HEK293 (cell line): ENCODE measurements around the gene ZNF764.
A peak's percentile ranks its signal among the peaks of the same experiment; 100 is the strongest.
"Not testable (repeated sequence)": the region's sequence is repeated elsewhere in the genome, so short reads cannot be mapped to it uniquely, and the experiment has no call there.

Source experiments
- CTCF ChIA-PET: fragments of 350-600 bp; formaldehyde crosslinking; extraction: SDS; loops from one replicate; lab custom pipeline; 2021; ENCODE audit warnings: antibody characterized with exemption; lab: Yijun Ruan, JAX
- POLR2A ChIA-PET: fragments of 300-600 bp; formaldehyde crosslinking; extraction: SDS; loops from one replicate; lab custom pipeline; 2020; ENCODE audit warnings: antibody characterized with exemption, inconsistent platforms; lab: Yijun Ruan, JAX
- H3K27ac ChIP-seq: fragments of 200-500 bp; sonication (Bioruptor generic); 2 replicates; pipeline ENCODE4 v1.5.1; 2014; ENCODE audit warnings: low read depth, low read length, control low read depth, inconsistent platforms; ENCODE audit errors: extremely low read depth
- H3K36me3 ChIP-seq, 2 experiments: fragments of 200-500 bp in 1 of 2; sonication (Bioruptor generic) in 1 of 2; 1 replicate in 1 of 2; 2 replicates in 1 of 2; pipeline ENCODE4 v1.5.1; 2014 to 2017; ENCODE audit warnings: inconsistent platforms in 2 of 2, low read length in 2 of 2; ENCODE audit not compliant: control insufficient read depth in 2 of 2, insufficient read depth in 1 of 2
- H3K4me1 ChIP-seq: fragments of 200-500 bp; sonication (Bioruptor generic); 2 replicates; pipeline ENCODE4 v1.5.1; 2014; ENCODE audit warnings: mild to moderate bottlenecking, low read length, inconsistent platforms; ENCODE audit not compliant: control insufficient read depth, insufficient read depth
- H3K4me3 ChIP-seq: 2 replicates; pipeline ENCODE4 v1.5.1; 2011; ENCODE audit warnings: low read depth, mild to moderate bottlenecking, control low read depth, low read length, moderate library complexity
- H3K9me3 ChIP-seq: fragments of 200-500 bp; sonication (Bioruptor generic); 2 replicates; pipeline ENCODE4 v1.5.1; 2014; ENCODE audit warnings: low read depth, low read length, inconsistent platforms; ENCODE audit not compliant: control insufficient read depth, insufficient read depth
- GFI1B ChIP-seq: fragments of 450-650 bp; formaldehyde crosslinking; IDR thresholded peaks from 2 replicates; pipeline ENCODE4 v1.5.1; 2016; ENCODE audit warnings: missing biosample characterization, missing genetic modification characterization
- KLF7 ChIP-seq: fragments of 450-650 bp; formaldehyde crosslinking; IDR thresholded peaks from 2 replicates; pipeline ENCODE4 v1.5.1; 2016; ENCODE audit warnings: missing biosample characterization, missing genetic modification characterization, borderline replicate concordance
- PRDM4 ChIP-seq: fragments of 450-650 bp; formaldehyde crosslinking; IDR thresholded peaks from 2 replicates; pipeline ENCODE4 v1.5.1; 2017; ENCODE audit warnings: missing biosample characterization, missing genetic modification characterization
- RBAK ChIP-seq: fragments of 450-650 bp; formaldehyde crosslinking; IDR thresholded peaks from 2 replicates; pipeline ENCODE4 v1.5.1; 2016; ENCODE audit warnings: missing biosample characterization, missing genetic modification characterization
- REST ChIP-seq: fragments of 450-650 bp; formaldehyde crosslinking; IDR thresholded peaks from 2 replicates; pipeline ENCODE4 v1.5.1; 2016; ENCODE audit warnings: missing biosample characterization, missing genetic modification characterization
- ZBTB1 ChIP-seq: fragments of 450-650 bp; formaldehyde crosslinking; IDR thresholded peaks from 2 replicates; pipeline ENCODE4 v1.5.1; 2016; ENCODE audit warnings: missing biosample characterization, missing genetic modification characterization
- ZBTB21 ChIP-seq: fragments of 450-650 bp; formaldehyde crosslinking; IDR thresholded peaks from 2 replicates; pipeline ENCODE4 v1.5.1; 2017; ENCODE audit warnings: missing biosample characterization, missing genetic modification characterization
- ZBTB8A ChIP-seq: fragments of 450-650 bp; formaldehyde crosslinking; IDR thresholded peaks from 2 replicates; pipeline ENCODE4 v1.5.1; 2016; ENCODE audit warnings: missing biosample characterization, missing genetic modification characterization
- ZNF121 ChIP-seq: fragments of 450-650 bp; formaldehyde crosslinking; IDR thresholded peaks from 2 replicates; pipeline ENCODE4 v1.5.1; 2016; ENCODE audit warnings: missing biosample characterization, missing genetic modification characterization
- ZNF138 ChIP-seq: fragments of 450-650 bp; formaldehyde crosslinking; IDR thresholded peaks from 2 replicates; pipeline ENCODE4 v1.5.1; 2016; ENCODE audit warnings: missing biosample characterization, missing genetic modification characterization, borderline replicate concordance
- ZNF19 ChIP-seq: fragments of 450-650 bp; formaldehyde crosslinking; IDR thresholded peaks from 2 replicates; pipeline ENCODE4; 2016; ENCODE audit warnings: missing biosample characterization, missing genetic modification characterization, low read depth
- ZNF202 ChIP-seq: fragments of 450-650 bp; formaldehyde crosslinking; IDR thresholded peaks from 2 replicates; pipeline ENCODE4 v1.5.1; 2016; ENCODE audit warnings: missing biosample characterization, missing genetic modification characterization, borderline replicate concordance
- ZNF221 ChIP-seq: fragments of 450-650 bp; formaldehyde crosslinking; IDR thresholded peaks from 2 replicates; pipeline ENCODE4 v1.5.1; 2017; ENCODE audit warnings: missing biosample characterization, missing genetic modification characterization, borderline replicate concordance
- ZNF292 ChIP-seq: fragments of 450-650 bp; formaldehyde crosslinking; IDR thresholded peaks from 2 replicates; pipeline ENCODE4 v1.5.1; 2016; ENCODE audit warnings: low read depth, missing biosample characterization, missing genetic modification characterization, borderline replicate concordance
- ZNF354C ChIP-seq: fragments of 450-650 bp; formaldehyde crosslinking; IDR thresholded peaks from 2 replicates; pipeline ENCODE4 v1.5.1; 2016; ENCODE audit warnings: missing biosample characterization, missing genetic modification characterization, low read depth, borderline replicate concordance
- ZNF394 ChIP-seq: fragments of 450-650 bp; formaldehyde crosslinking; IDR thresholded peaks from 2 replicates; pipeline ENCODE4 v1.5.1; 2016; ENCODE audit warnings: missing biosample characterization, missing genetic modification characterization, mild to moderate bottlenecking, moderate library complexity, borderline replicate concordance
- ZNF426 ChIP-seq: fragments of 450-650 bp; formaldehyde crosslinking; IDR thresholded peaks from 2 replicates; pipeline ENCODE4 v1.5.1; 2017; ENCODE audit warnings: missing biosample characterization, missing genetic modification characterization, mild to moderate bottlenecking, inconsistent platforms, moderate library complexity
- ZNF501 ChIP-seq: fragments of 450-650 bp; formaldehyde crosslinking; IDR thresholded peaks from 2 replicates; pipeline ENCODE4 v1.5.1; 2016; ENCODE audit warnings: missing biosample characterization, missing genetic modification characterization
- ZNF555 ChIP-seq: fragments of 450-650 bp; formaldehyde crosslinking; conservative IDR thresholded peaks from 2 replicates; pipeline ENCODE4 v1.5.1; 2017; ENCODE audit warnings: missing biosample characterization, mild to moderate bottlenecking, missing genetic modification characterization, inconsistent platforms
- ZNF623 ChIP-seq: fragments of 450-650 bp; formaldehyde crosslinking; IDR thresholded peaks from 2 replicates; pipeline ENCODE4 v1.5.1; 2016; ENCODE audit warnings: missing biosample characterization, missing genetic modification characterization
- ZNF664 ChIP-seq: fragments of 450-650 bp; formaldehyde crosslinking; IDR thresholded peaks from 2 replicates; pipeline ENCODE4 v1.5.1; 2016; ENCODE audit warnings: missing biosample characterization, missing genetic modification characterization
- ZNF791 ChIP-seq: fragments of 450-650 bp; formaldehyde crosslinking; IDR thresholded peaks from 2 replicates; pipeline ENCODE4 v1.5.1; 2016; ENCODE audit warnings: missing biosample characterization, missing genetic modification characterization
- ZXDB ChIP-seq: fragments of 450-650 bp; formaldehyde crosslinking; IDR thresholded peaks from 2 replicates; pipeline ENCODE4 v1.5.1; 2016; ENCODE audit warnings: missing biosample characterization, missing genetic modification characterization
- TF ChIP-seq, protein P1 (sequence below): fragments of 450-650 bp; formaldehyde crosslinking; IDR thresholded peaks from 2 replicates; pipeline ENCODE4 v1.5.1; 2016; ENCODE audit warnings: missing biosample characterization, missing genetic modification characterization
- TF ChIP-seq, protein P2 (sequence below): fragments of 450-650 bp; formaldehyde crosslinking; conservative IDR thresholded peaks from 2 replicates; pipeline ENCODE4 v1.5.1; 2016; ENCODE audit warnings: low read depth, missing biosample characterization, missing genetic modification characterization

Gene ZNF764

DNA sequence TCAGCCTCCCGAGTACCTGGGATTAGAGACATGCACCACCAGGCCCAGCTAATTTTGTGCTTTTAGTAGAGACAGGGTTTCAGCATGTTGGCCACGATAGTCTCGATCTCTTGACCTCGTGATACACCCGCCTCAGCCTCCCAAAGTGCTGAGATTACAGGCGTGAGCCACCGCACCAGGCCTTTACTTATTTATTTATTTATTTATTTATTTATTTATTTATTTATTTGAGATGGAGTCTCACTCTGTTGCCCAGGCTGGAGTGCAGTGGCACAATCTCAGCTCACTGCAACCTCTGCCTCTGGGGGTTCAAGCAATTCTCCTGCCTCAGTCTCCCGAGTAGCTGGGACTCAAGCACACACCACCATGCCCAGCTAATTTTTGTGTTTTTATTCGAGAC lies 32.7 kb upstream of the ZNF764 start:
- not testable (repeated sequence) for H3K27ac ChIP-seq, H3K4me3 ChIP-seq, H3K9me3 ChIP-seq, H3K36me3 ChIP-seq, H3K4me1 ChIP-seq
- ChIA-PET CTCF (interaction anchor here (0.9 kb wide), 1 partner anchor 141 kb away, joined by 3 read pairs; no protein-coding TSS in a partner anchor), POLR2A (interaction anchor here (0.7 to 1.1 kb wide), 2 partner anchors 19 to 497 kb away, joined by 3 to 4 read pairs; no protein-coding TSS in a partner anchor)
- TF ChIP-seq ZNF555 (tag by site-specific recombination): peak; percentile 89
- TF ChIP-seq ZNF501: peak; percentile 35; the same call in 1 of the 2 replicates
- TF ChIP-seq ZNF202 (tag by site-specific recombination): peak; percentile 87; the same call in 1 of the 2 replicates
- TF ChIP-seq ZNF394 (tag by site-specific recombination): peak; percentile 97
- peak; percentile 84; the same call in 1 of the 2 replicates for TF ChIP-seq ZBTB1
- TF ChIP-seq, protein P1, sequence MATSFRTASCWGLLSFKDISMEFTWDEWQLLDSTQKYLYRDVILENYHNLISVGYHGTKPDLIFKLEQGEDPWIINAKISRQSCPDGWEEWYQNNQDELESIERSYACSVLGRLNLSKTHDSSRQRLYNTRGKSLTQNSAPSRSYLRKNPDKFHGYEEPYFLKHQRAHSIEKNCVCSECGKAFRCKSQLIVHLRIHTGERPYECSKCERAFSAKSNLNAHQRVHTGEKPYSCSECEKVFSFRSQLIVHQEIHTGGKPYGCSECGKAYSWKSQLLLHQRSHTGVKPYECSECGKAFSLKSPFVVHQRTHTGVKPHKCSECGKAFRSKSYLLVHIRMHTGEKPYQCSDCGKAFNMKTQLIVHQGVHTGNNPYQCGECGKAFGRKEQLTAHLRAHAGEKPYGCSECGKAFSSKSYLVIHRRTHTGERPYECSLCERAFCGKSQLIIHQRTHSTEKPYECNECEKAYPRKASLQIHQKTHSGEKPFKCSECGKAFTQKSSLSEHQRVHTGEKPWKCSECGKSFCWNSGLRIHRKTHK (tag by site-specific recombination): 0 out of 2 replicates have a peak, but pooled peaks have one; percentile 23
- TF ChIP-seq RBAK (tag by site-specific recombination): 0 out of 2 replicates have a peak, but pooled peaks have one; percentile 82
- peak; percentile 80; the same call in 1 of the 2 replicates for TF ChIP-seq ZNF292 (tag by site-specific recombination)
- TF ChIP-seq ZNF19: peak; percentile 75; the same call in 1 of the 2 replicates
- TF ChIP-seq ZNF121 (tag by site-specific recombination): peak; percentile 51; the same call in 1 of the 2 replicates
- peak; percentile 84; the same call in 1 of the 2 replicates for TF ChIP-seq ZNF664 (tag by site-specific recombination)
- TF ChIP-seq ZNF426 (tag by site-specific recombination): peak; percentile 93
- TF ChIP-seq ZXDB (tag by site-specific recombination): peak; percentile 54
- peak; percentile 49; the same call in 1 of the 2 replicates for TF ChIP-seq ZBTB21
- TF ChIP-seq REST (tag by site-specific recombination): peak; percentile 77
- TF ChIP-seq ZNF221: peak; percentile 62; the same call in 1 of the 2 replicates
- TF ChIP-seq PRDM4 (tag by site-specific recombination): peak; percentile 38; the same call in 1 of the 2 replicates
- TF ChIP-seq ZNF354C: 0 out of 2 replicates have a peak, but pooled peaks have one; percentile 36
- TF ChIP-seq KLF7 (tag by site-specific recombination): 0 out of 2 replicates have a peak, but pooled peaks have one; percentile 68
- TF ChIP-seq ZBTB8A: peak; percentile 80
- peak; percentile 42; the same call in 1 of the 2 replicates for TF ChIP-seq ZNF791 (tag by site-specific recombination)
- TF ChIP-seq, protein P2, sequence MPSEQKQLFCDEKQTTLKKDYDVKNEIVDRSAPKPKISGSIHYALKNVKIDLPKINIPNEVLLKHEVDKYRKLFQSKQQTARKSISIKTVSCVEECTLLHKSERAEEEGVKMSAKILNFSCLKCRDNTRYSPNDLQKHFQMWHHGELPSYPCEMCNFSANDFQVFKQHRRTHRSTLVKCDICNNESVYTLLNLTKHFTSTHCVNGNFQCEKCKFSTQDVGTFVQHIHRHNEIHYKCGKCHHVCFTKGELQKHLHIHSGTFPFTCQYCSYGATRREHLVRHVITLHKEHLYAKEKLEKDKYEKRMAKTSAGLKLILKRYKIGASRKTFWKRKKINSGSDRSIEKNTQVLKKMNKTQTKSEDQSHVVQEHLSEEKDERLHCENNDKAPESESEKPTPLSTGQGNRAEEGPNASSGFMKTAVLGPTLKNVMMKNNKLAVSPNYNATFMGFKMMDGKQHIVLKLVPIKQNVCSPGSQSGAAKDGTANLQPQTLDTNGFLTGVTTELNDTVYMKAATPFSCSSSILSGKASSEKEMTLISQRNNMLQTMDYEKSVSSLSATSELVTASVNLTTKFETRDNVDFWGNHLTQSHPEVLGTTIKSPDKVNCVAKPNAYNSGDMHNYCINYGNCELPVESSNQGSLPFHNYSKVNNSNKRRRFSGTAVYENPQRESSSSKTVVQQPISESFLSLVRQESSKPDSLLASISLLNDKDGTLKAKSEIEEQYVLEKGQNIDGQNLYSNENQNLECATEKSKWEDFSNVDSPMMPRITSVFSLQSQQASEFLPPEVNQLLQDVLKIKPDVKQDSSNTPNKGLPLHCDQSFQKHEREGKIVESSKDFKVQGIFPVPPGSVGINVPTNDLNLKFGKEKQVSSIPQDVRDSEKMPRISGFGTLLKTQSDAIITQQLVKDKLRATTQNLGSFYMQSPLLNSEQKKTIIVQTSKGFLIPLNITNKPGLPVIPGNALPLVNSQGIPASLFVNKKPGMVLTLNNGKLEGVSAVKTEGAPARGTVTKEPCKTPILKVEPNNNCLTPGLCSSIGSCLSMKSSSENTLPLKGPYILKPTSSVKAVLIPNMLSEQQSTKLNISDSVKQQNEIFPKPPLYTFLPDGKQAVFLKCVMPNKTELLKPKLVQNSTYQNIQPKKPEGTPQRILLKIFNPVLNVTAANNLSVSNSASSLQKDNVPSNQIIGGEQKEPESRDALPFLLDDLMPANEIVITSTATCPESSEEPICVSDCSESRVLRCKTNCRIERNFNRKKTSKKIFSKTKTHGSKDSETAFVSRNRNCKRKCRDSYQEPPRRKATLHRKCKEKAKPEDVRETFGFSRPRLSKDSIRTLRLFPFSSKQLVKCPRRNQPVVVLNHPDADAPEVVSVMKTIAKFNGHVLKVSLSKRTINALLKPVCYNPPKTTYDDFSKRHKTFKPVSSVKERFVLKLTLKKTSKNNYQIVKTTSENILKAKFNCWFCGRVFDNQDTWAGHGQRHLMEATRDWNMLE (tag by site-specific recombination): peak; percentile 92
- TF ChIP-seq ZNF138: 0 out of 2 replicates have a peak, but pooled peaks have one; percentile 85
- peak; percentile 30; the same call in 1 of the 2 replicates for TF ChIP-seq GFI1B (tag by site-specific recombination)
- TF ChIP-seq ZNF623 (tag by site-specific recombination): peak; percentile 81
